GM18505 (cell line): ENCODE measurements around the gene RAB30.
"Not testable (repeated sequence)": the region's sequence is repeated elsewhere in the genome, so short reads cannot be mapped to it uniquely, and the experiment has no call there.

Source experiments
- ATAC-seq: cut with Tn5 transposase; IDR thresholded peaks from one replicate; pipeline ENCODE4 v1.9.1; 2021; ENCODE audit not compliant: unreplicated experiment
- POLR2A ChIP-seq: IDR thresholded peaks from 4 replicates; pipeline ENCODE4 v1.6.1; 2011; ENCODE audit warnings: borderline replicate concordance; ENCODE audit not compliant: insufficient read depth, insufficient read length; ENCODE audit errors: extremely low read depth

RAB30 gene

DNA sequence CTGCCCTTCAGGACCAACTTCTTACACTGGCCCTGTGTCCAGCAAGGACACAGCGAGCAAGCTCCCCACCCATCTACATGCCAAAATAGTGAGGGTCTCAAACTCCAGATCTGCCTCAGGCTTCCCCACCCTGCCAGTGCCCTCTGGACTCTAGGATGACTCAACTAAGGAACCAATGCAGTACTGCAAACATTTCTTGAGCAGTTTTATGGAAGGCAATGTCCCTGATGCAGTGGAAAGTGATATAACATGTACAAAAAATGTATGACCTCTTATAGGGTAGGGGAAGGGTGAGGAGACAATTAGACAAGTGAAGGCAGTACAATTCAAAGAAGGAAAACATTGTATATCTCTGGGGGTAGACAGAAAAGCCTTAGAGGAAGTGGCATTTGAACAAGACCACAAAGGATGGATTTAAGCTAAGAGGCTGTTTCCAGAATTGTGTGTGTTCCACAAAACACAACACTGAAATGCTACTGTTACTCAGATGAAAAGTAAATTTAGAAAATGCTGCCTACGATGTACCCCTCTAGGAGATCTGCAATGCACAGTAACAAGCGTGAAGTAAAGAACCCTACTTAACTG lies 47.3 kb downstream of the RAB30 start:
- no peak for TF ChIP-seq POLR2A
- no peak for ATAC-seq

DNA sequence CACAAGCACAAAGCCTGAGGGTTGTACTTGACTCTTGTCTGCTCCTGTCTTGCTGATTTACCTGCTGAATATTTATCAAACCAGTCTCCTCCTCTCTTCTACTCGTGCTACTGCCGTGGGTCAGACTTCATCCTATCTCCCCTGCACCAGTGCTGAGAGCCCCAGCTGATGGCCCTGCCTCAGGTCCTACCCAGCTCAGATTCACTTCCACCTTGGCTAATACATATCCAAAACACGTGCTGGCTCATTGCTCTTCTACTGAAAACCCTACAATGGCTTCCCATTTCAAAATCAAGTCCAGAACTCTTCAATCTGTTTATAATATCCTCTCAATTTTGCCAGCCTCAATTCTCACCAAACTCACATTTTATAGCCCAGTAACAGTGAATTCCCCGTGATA lies 48.3 kb downstream of the RAB30 start:
- ATAC-seq = no peak
- no peak for TF ChIP-seq POLR2A

DNA sequence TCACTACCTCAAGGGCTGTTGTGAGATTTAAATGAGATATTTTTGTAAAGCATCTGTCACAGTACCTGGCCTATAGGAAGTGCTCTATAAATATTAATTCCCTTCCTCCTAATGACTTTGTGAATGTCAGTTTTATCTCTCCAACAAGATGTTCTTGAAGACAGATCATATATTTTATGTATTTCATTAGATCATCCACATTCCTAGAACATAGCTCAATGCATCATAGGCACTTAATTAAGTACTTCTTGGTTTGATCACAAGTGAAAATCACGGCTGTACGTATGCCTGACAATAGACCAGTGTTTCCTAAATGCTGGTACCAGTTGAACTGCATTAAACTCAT lies 49.9 kb downstream of the RAB30 start:
- ATAC-seq = no peak
- no peak for TF ChIP-seq POLR2A

DNA sequence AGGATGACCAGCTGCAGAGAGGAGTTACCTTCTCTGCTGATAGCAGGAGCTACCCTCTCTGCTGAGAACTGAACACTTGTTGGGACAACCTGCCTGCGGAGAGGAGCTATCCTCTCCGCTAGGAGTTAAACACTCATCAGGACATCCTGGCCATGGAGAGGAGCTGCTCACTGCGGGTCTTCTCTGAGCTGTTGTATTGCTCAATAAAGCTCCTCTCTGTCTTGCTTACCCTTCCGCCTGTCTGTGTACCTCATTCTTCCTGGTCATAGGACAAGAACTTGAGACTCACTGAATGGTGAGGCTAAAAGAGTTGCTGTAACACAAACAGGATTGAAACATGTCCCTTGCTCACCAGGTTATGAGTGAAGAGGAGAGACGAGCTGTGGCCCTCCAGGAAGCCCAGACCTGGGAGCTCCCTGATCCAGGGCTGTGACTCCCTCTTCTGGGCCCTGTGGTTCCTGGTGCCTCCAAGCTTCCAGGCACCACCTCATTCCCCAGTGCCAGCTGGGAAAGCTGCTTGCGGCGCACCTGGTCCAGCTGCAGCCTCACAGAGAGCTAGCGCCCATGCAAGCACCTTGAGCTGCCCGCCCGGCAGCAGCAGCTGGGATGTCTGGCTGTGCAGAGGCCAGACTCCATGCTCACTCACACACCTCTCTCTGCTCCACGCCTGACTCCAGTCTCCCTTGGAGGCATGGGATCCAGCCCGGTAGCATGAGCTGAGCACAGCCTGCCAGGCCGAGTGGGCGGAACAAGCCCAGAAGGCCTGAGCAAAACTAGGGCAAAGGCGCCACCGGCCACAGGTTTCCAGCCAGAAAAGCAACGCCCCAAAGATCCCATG lies 50.5 kb downstream of the RAB30 start:
- no peak for TF ChIP-seq POLR2A
- ATAC-seq = no peak

DNA sequence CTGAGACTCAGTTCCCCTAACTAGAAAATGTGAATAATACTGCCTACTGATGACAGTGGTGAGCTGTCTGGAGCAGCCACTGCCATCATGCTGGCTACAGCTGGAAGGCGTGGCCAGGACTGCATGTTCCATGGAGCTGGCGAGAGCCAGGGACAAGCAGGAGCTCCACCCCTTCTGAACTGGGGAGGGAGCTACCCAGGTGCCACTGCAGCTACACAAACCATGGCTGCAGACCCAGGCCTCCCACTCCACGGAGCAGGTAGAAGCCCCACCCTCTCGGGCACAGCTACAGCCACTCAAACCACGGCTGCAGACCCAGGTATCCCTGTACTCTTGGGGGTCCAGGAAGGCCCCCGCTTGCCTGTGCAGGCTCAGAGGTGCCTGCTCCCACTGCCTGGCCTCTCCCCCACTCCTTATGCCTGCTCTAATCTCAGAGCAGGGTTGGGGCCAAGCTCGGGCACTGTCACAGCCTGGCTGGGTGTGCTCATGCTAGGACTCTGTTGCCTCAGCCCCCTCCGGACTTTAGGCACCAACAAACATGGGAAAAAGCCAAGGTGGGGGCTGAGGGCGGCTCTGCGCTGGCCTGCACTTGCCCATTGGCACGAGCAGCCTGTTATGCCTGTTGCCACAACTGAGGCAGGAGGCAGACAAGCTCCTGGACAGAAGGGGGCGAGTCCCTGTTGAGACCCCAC lies 51.7 kb downstream of the RAB30 start:
- TF ChIP-seq POLR2A = no peak
- no peak for ATAC-seq

DNA sequence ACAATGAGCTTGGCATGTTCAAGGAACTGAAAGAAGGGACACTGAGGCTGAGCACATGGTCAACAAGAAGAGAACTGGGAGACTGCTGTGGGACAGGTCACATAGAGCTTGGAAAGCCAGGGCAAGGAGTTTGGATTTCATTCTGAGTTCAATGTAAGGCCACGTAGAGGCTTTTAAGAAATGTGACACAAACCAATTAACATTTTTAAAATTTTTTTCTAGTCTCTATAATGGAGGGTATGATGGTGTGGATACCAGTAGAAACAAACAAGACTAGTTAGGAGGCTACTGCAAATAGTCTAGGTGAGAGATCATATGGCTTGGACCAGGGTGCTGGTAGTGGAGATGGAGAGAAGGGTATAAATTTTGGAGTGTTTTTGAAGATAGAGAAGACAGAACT lies 56.7 kb downstream of the RAB30 start:
- ATAC-seq = no peak
- no peak for TF ChIP-seq POLR2A

DNA sequence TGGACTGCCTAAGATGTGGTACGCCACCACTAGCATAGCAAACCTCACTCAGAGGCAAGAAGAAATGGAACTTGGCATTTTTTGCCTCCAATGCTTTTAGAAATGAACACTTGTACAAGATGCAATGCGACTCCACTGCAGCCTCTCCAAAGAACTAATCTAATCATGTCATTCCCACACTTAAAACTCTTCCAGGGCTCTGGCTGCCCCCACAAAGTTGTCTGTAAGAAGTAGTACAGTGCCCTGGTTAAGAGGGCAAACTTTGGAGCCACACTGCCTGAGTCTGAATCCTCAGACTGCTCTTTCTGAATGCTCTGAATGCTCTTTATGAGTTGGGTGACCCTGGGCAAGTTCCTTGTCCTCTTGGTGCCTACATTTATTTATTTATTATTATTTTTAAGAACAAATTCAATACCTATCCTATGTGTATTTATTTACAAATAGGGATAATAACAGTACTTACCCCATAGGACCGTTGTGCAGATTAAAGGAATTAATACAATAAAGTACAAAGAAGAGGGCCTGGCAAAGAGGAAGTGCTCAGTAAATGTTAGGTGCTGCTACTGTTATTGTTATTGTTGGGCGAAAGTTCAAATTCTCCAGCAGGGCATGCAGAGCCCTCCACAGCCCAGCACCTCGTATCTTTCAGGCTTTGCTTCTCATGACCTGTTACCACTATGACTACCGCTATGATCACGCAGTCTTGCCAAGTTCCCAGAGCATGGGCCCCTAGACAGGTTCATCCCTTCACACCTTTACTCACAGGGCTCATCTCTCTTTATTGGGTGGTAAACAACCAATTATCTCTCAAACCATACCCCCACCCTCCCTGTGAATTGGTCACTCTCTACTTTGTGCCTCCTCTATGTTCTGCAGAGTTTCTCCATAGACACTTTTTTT lies 59.3 kb downstream of the RAB30 start:
- no peak for TF ChIP-seq POLR2A
- no peak for ATAC-seq

DNA sequence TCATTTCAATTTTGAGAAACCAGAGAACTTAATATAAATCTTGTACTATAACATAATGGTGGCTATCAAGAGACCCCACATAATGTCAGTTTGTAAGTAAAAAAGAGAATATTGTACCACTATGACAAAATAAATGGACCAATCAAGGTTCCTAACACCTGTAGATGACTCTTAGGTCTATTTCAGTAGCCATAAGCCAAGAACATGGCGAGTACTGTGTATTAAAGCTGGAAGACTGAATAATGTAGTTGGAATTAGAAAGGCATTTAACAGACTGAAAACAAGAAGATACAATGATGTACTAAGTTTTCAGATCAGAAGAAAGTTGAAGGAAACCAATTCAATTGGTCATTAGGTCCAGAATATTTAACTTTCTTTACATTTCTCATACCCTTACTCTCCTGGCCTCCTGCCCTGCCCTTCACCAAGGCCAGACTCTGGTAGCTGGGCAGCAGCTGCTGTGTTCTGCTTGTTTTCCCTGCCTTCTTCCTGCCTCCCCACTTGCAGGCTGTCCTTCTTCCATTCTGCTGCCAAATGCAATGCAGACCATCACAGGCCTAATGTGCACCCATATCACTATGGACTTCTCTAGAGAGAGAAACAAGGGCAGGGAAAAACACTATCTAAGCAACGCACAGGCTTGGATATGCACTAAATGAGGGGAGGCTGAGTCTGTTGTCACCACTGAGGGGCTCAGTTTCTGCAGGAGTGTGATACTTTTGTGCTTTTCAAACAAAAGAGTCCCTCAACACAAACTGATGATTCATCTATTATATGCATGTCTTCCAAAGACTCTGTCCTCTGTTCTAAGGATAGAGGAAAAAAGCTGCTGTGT lies 60.1 kb downstream of the RAB30 start:
- TF ChIP-seq POLR2A = no peak
- no peak for ATAC-seq

DNA sequence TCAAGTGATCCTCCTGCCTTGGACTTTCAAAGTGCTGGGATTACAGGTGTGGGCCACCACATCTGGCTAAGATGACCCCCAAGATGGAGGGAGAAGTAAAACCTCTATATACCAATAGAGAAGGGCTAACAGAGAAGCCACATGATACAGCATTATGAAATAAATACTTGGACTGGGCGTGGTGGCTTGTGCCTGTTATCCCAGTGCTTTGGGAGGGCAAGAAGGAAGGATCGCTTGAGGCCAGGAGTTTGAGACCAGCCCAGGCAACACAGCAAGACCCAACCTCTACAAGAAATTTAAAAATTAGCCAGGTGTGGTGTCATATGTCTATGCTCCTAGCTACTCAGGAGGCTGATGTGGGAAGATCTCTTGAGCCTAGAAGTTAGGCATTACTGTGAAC lies 61.7 kb downstream of the RAB30 start:
- ATAC-seq = no peak
- TF ChIP-seq POLR2A = no peak

DNA sequence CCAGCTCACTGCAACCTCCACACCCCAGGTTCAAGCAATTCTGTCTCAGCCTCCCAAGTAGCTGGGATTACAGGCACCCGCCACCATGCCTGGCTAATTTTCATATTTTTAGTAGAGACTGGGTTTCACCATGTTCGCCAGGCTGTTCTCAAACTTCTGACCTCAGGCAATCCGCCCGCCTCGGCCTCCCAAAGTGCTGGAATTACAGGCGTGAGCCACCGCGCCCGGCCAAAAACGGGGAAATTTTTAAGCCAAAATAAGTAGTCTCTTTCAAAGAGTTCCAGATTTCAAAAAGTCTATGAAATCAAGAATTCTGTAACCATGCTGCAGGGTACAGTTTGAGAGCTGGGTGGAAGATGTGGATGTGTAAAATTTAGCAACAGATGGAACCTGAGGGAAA lies 62.6 kb downstream of the RAB30 start:
- ATAC-seq = not testable (repeated sequence)

DNA sequence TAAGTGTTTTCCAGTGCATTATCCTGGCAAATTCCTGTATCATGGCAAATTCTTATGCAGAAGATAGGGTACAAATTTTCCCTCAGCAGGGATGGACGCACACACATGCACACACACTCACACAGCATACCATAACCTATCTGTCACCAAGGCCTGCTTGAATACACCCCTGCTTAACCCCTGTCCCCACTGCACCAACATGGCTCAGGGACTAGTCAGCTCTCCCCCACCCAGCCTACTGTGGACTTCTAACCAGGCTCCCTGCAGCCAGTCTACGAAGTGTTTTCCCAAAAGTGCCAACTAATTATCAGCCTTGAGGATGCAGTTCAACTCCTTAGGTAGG lies 63.1 kb downstream of the RAB30 start:
- TF ChIP-seq POLR2A = no peak
- no peak for ATAC-seq

DNA sequence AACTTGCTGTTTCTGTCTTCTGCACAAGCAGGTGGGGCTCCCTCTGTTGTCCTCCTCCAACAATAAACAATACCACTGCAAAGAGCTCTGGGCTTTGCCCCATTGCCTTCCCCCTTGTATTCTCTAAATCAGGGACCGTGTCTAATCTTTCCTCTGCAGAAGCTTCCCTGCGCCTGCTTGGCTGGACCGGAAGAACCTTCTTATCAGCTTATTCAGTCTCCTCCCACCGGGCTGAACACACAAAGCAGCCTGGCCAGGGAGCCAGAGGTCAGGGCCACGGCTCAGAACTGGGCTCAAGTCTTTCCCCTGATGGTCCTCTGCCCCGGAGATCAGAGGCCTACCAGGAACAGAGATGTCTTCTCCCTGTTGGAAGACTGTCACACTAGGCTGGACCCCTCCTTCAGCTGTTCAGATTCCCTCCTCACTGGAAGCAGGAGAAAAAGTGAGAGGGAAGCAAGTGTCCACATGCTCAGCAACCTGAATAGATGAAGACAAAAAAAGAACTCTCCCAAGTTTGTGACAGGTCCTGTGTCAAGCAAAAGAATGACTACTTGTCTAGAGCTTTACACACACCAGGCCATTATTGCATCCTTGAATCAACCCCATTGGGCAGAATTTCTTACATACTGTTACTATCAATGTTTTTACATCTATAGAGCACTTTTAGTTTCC lies 63.7 kb downstream of the RAB30 start:
- TF ChIP-seq POLR2A = no peak
- peak; percentile 41 for ATAC-seq
